Endothelial cell of hepatic sinusoid (primary cell): ENCODE data around the gene ACSBG1.

Source experiments
- in situ Hi-C: cut with HindIII; loops from 2 replicates; pipeline ENCODE4 v1.10.0; 2017; ENCODE audit warnings: low sequenced_read_pairs

Gene ACSBG1

DNA sequence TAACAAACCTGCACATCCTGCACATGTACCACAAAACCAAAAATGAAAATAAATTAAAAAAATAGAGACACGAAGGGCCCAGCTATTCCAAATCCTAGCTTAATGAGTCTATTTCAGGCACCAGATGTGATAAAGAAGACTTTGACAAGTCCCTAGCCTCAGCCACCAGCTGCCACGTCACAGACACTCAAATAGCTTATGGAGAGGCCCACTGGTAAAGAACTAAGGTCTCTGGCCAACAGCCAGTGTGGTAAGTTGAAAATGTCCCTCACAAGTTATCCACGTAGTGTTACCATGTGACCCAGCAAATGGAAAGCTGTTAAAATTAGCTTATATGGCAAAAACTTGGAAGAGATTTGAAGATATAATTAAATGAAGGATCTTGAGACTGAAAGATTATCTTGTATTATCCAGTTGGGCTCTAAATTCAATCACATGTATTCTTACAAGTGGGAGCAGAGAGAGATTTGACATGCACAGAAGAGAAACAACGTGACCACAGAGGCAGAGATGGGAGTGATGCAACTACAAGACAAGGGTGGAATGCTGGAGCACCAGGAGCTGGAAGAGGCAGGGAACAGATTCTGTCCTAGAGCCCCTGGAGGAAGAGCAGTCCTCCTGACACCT is 10.9 kb downstream of the ACSBG1 start:
- in situ Hi-C loops, result no loop called here

DNA sequence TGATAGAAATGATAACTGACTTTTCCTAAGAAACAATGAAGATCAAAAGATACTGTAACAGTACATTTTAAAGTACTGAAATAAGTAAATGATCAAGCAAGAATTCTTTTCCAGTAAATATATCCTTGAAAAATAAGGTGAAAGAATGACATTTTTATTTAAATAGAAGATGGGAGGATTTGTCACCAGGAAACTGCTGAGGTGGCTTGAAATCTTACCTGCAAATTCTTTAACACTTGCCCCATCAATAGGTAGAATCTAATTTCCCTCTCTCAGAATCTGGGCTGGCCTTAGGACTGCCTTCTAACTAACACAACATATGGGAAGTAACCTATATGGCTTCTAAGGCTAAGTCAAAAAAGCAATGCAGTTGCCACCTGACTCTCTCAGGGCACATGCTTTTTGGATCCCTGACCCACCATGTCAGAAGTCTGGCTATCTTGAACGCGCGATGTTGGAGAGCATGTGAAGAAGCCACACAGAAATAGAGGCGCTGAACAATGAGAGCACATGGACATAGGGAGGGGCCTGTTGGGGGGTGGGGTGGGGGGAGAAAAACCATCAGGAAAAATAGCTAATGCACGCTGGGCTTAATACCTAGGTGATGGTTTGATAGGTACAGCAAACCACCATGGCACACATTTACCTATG is 11.5 kb downstream of the ACSBG1 start:
- in situ Hi-C loops, result no loop called here

DNA sequence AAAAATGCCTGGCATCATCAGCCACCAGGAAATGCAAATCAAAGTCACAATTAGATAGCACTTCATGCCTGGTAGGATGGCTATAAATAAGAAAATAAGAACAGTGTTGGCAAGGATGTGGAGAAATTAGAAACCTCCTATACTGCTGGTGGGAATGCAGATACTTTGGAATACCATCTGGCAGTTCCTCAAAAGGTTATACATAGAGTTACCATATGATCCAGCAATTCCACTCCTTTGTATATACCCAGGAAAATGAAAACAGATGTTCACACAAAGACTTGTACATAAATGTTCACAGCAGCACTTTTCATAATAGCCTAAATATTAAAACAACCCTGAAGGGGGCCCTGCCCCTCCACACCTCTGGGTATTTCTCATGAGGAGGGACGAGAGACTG is 13.7 kb downstream of the ACSBG1 start:
- in situ Hi-C loops, result no loop called here

GRCh38 chr15:78216276-78217104 is 17.9 kb downstream of the ACSBG1 start:
- in situ Hi-C loops, result no loop called here

- in situ Hi-C loops, result no loop called here
Measured at GRCh38 chr15:78213956-78214355, 20.4 kb downstream of the ACSBG1 start.

- in situ Hi-C loops, result no loop called here
Measured at GRCh38 chr15:78213425-78213750, 21.0 kb downstream of the ACSBG1 start.

- in situ Hi-C loops, result no loop called here
Measured at GRCh38 chr15:78212546-78213424, 21.6 kb downstream of the ACSBG1 start.

- in situ Hi-C loops, result no loop called here
Measured at GRCh38 chr15:78212008-78212407, 22.4 kb downstream of the ACSBG1 start.

DNA sequence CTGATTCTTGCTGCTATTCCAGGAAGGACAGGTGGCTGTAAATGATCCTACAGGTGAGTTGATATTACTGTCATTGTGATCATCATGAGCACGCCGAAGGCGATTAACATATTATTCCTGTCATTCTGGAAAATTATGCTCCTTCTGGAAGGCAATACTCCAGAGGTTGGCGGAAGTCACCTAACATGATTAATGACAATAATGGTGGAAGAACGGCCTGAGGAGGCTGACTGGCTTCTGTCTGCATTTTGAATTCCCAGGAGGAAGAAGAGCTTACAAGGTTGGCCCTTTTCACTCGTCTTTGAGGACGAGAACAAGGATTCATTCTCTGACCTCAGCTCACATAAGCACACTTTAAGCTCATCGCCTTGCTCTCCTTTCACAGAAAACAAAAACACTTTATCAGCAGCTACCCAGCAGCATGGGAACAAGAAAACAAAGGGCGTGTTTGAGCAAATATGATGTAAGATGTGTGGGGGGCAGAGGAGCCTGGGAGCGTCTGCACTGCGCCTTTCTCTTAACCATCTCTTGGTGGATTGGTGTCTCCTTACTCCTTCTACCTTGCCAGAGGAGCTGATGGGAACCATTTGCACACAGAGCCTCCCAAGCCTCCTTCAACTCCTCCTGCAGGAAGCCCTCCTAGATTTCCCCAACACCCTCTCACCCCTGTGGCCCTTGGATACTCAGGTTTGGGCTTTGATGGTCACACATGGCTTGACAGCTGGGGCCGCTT is 23.0 kb downstream of the ACSBG1 start:
- in situ Hi-C loops, result no loop called here

- in situ Hi-C loops, result no loop called here
Measured at GRCh38 chr15:78210349-78210717, 24.0 kb downstream of the ACSBG1 start.

GRCh38 chr15:78209646-78210348 is 24.6 kb downstream of the ACSBG1 start:
- in situ Hi-C loops, result no loop called here

DNA sequence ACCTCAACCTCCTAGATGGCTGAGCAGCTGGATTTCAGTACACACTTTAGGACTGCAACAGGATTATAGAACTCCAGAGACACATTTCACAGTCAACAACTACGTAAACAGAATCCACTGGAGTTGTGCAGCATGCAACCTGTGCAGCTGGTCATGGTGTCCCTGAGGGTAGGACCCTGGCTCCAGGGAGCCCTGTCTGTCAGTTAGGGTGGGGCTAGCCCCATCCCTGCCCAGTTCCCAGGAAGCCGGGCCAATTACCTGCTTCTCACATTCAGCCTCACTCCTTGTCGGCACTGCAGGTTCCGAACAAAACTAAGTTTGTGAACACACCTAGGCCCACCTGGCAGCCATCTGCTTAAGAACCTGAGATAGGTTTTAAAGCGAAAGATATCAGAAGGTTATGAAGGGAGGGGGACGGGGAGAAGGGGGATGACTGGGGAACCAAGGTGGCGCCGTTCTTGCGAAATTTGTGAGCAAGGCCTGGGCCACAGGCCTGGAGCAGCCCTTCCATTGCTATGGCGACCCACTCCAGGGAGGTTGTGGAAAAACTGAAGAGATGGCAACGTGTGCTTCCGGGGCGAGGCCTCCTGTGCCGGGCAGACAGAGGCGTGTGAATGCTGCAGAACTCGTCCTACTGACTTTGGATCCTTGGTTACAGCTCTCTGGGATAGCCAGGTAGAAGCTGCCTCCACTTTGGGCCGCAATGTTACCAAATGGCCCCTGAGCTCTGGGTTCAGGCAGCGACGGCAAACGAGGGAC is 25.3 kb downstream of the ACSBG1 start:
- in situ Hi-C loops, result no loop called here

DNA sequence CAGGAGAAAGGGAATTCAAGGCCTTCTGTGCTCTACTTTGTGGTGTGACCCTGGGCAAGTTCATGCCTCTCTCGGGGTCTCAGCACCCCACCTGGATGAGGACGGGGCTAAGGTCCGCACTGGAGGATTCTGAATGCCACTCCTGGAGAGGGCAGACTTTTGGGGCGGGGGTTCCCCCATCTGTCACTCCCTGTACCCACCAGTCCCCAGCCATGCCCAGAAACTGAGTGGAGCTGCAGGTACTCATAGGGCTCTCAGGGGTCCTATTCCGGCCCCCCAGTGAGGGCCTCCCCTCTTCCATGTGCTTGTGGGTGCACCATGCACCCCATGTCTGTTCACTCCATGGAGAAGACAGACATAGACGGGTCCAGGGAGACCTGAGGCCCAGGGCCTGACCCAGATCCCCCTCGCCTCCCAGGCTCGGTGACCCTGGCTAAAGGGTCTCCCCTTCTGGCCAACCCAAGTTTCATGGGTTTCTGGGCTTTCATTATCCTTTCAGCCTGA is 26.0 kb downstream of the ACSBG1 start:
- in situ Hi-C loops, result no loop called here

DNA sequence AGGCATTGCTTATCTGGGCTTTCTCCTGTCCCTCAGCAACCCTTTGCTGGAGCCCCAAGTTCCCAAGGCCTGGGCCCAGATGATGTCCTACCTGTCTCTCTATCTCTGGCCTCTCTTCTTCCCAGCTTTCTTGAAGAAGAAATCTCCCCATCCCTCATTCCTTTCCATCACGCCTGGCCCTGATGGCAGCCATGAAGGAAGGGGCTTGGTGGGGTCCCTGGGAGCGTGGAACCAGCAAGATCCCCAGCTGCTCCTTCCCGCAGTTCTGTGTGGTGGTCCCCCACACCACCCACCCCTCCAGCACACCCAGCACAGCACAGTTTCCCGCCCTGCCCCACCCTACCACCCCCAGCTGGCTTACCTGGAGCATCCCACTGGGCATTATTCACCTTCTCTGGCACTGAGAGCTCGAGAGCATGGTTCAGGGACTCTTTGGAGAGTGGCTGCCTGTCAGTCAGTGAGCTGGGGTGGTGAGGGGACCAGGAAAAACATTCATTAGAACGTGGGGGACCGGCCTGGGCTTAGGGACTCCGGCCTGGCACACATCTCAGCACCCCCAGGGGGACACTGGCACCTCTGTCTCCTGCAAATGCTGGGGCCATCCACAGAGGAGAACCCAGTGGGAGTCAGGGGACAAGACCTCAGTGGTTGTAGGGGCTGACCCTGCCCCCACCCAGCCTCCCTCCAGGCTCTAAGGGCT is 26.6 kb downstream of the ACSBG1 start:
- in situ Hi-C loops, result no loop called here

DNA sequence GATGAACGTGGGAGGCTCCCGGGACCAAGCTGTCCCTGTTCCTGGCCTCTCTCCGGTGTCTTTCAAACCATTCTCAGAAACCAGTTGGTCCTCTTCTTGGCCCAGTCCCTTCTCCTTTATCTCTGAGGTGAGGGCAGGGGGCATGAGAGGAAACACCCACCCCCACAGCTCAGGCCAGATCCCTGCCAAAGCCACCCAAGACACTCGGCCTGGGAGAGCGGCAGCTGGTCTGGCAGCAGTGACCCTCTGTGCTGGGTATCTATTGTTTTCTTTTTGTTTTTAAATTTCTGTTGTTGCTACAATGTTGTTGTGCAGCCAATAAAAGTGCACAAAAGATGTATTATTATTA is 27.3 kb downstream of the ACSBG1 start:
- in situ Hi-C loops, result no loop called here

GRCh38 chr15:78206326-78207109 is 27.8 kb downstream of the ACSBG1 start:
- in situ Hi-C loops, result no loop called here

DNA sequence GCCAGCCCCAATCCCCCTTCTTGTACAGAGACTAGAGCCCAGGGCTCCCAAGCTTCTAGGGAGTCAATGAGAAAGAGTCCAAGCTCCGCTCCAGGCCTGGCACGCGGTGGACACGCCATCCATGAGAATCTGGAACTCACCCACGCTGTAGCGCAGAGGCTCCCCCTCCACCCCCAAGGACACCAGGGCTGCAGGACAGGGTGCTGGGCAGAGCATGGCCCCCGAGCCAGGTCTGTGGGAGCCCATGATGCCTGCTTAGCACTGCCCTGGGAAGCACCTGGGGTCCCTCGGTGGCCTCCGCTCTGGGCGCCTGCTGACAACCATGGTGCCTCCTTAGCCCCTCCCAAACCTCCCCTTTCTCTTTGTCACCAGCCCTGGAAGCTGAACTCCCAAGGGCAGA is 28.5 kb downstream of the ACSBG1 start:
- in situ Hi-C loops, result no loop called here

GRCh38 chr15:78205337-78205736 is 29.0 kb downstream of the ACSBG1 start:
- in situ Hi-C loops, result no loop called here
